Sigmoid colon (tissue), 7 donors: ENCODE data around the gene EEFSEC. TPM values are rescaled to one million over a fixed set of nuclear protein-coding genes. Genes with fewer than 3 reads are reported as not detected.

ENCODE experiments used
- DNase-seq: peaks from one replicate; pipeline ENCODE4 v3.0.0-alpha.2; 2019
- H3K27ac ChIP-seq, 4 donors: fragments of 200-600 bp; sonication (generic); one replicate each; pipeline ENCODE4 v1.5.1; 2016 to 2019; ENCODE audit warnings: mild to moderate bottlenecking in 1 of 4
- H3K27me3 ChIP-seq, 3 donors: fragments of 200-600 bp; sonication (generic); one replicate each; pipeline ENCODE4 v1.5.1; 2019; ENCODE audit warnings: mild to moderate bottlenecking in 1 of 3
- H3K36me3 ChIP-seq, 4 donors: fragments of 200-600 bp; sonication (generic); one replicate each; pipeline ENCODE4 v1.5.1; 2016 to 2019
- H3K4me1 ChIP-seq, 4 donors: fragments of 200-600 bp; sonication (generic); one replicate each; pipeline ENCODE4 v1.5.1; 2017 to 2019
- H3K4me3 ChIP-seq, 4 donors: fragments of 200-600 bp; sonication (generic); one replicate each; pipeline ENCODE4 v1.5.1; 2017 to 2019; ENCODE audit warnings: mild to moderate bottlenecking in 2 of 4, moderate library complexity in 1 of 4
- H3K9me3 ChIP-seq, 4 donors: fragments of 200-600 bp in 3 of 4; sonication (generic) in 3 of 4; one replicate each; pipeline versions ENCODE4 v1.5.1 to v1.6.1; 2013 to 2019
- CTCF ChIP-seq, 4 experiments: fragments of 450-650 bp in 3 of 4; fragments of 200-600 bp in 1 of 4; IDR thresholded peaks; one replicate each; pipeline ENCODE4 v1.5.1; 2016 to 2019; ENCODE audit warnings: antibody characterized with exemption in 4 of 4, mild to moderate bottlenecking in 3 of 4, moderate library complexity in 2 of 4
- EP300 ChIP-seq, 4 donors: sonication (generic); formaldehyde crosslinking; IDR thresholded peaks; one replicate each; pipeline ENCODE4 v1.6.1; 2017; ENCODE audit warnings: antibody characterized with exemption in 4 of 4
- POLR2A ChIP-seq, 2 donors: fragments of 450-650 bp; IDR thresholded peaks; one replicate each; pipeline ENCODE4 v1.6.1; 2016; ENCODE audit warnings: antibody characterized with exemption in 2 of 2, mild to moderate bottlenecking in 2 of 2, moderate library complexity in 2 of 2
- POLR2AphosphoS5 ChIP-seq, 4 donors: sonication (generic); formaldehyde crosslinking; IDR thresholded peaks; one replicate each; pipeline ENCODE4 v1.6.1; 2017; ENCODE audit warnings: antibody characterized with exemption in 4 of 4
- WGBS, 2 donors: extraction: QIAGEN DNeasy Blood & Tissue Kit; methylation state at CpG; one replicate each; pipeline ENCODE4 v1.1.7; 2013; 5-methylcytosine and 5-hydroxymethylcytosine counted together
- intact Hi-C: fragments of 100-400 bp; cut with DNase I; formaldehyde crosslinking; loops from one replicate; pipeline ENCODE4 v1.15.1; 2023
- polyA plus RNA-seq, 3 donors: library from polyadenylated mRNA; stranded (reverse); fragments of 200-250 nt; gene quantifications; one replicate each; pipeline ENCODE4 v1.2.3, GENCODE V29; 2013
- total RNA-seq, 4 donors: library from RNA; depleted of rRNA; stranded (reverse); fragments of >200 nt; gene quantifications; one replicate each; pipeline ENCODE4 v1.1.0, GENCODE V29; 2016
- donor health status: healthy with polysubstance abuse.
- donor health status: Bipolar disorder and iron deficiency.
- donor health status: healthy.

EEFSEC gene
- total and polyA plus RNA-seq, 7 donors: 5.3 to 16.1 (median 12.2) TPM

GRCh38 chr3:128334766-128335165 lies 181.5 kb downstream of the EEFSEC start:
- DNase-seq: peak; percentile 39
- no peak for TF ChIP-seq POLR2AphosphoS5 (IDR thresholded peaks at IDR 0.05)
- TF ChIP-seq EP300 (IDR thresholded peaks at IDR 0.05): no peak
- TF ChIP-seq CTCF (IDR thresholded peaks at IDR 0.05): no peak
- TF ChIP-seq POLR2A (IDR thresholded peaks at IDR 0.05): no peak
- Histone ChIP-seq H3K27ac (no peak overlapping the region), H3K9me3 (no peaks in the 10 kb centered on the region), H3K4me3 (no peak overlapping the region), H3K36me3 (no peaks in the 10 kb centered on the region), H3K4me1 (no peaks in the 10 kb centered on the region), H3K27me3 (no peaks in the 10 kb centered on the region)
- intact Hi-C loops: no loop called here
- WGBS, 2 donors: 98 to 99% methylated on average over 3 of the region's 3 CpGs

DNA sequence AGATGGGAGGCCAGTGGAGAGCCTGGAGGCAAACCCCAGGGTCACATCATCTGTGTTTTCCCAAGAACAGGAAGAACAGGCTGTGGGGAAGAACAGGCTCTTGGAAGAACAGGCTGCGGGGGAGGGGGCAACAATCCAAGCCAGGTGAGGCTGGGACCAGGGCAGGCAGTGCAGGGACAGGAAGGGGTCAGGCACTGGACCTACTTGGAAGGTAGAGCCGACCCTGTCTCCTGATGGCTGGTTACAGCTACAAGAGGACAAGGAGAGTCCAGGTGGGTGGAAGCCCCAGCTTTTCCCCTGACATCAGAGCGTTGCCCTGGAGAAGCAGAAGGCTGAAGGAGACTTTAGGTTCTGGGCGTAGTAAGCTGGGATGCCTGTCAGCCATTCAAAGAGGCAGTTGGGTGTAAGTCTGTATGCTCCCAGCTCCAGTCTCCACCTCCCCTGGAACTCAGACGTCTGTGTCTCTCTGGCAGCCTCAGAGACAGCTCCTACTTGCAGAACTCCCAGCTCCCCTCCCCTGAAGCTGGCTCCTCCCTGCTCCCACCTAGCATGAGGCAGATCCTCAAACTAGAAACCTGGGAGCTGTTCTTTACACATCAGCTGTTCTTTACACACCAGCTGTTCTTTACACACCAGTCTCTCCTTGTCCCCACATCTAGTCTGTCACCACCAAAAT lies 182.5 kb downstream of the EEFSEC start:
- no peaks in the 10 kb centered on the region for H3K4me1 ChIP-seq
- no peaks in the 10 kb centered on the region for H3K9me3 ChIP-seq
- 72 to 80% methylated on average over 5 of the region's 5 CpGs for WGBS, 2 donors
- H3K27me3 ChIP-seq: no peaks in the 10 kb centered on the region
- H3K36me3 ChIP-seq: no peaks in the 10 kb centered on the region
- TF ChIP-seq EP300 (IDR thresholded peaks at IDR 0.05) (no peak), POLR2AphosphoS5 (IDR thresholded peaks at IDR 0.05) (no peak), POLR2A (IDR thresholded peaks at IDR 0.05) (no peak), CTCF (IDR thresholded peaks at IDR 0.05) (no peak)
- DNase-seq: peak; percentile 30
- H3K27ac ChIP-seq: no peak overlapping the region
- no peak overlapping the region for H3K4me3 ChIP-seq
- intact Hi-C loops: no loop called here

- no peaks in the 10 kb centered on the region for H3K27me3 ChIP-seq
- no peaks in the 10 kb centered on the region for H3K4me1 ChIP-seq
- peak; percentile 48 for DNase-seq
- no peaks in the 10 kb centered on the region for H3K9me3 ChIP-seq
- H3K4me3 ChIP-seq: no peak overlapping the region
- H3K27ac ChIP-seq: no peak overlapping the region
- H3K36me3 ChIP-seq: peaks cover 0 to 6% (median 1%) of the 10 kb centered on the region in 4 donors
- TF ChIP-seq EP300 (IDR thresholded peaks at IDR 0.05) (no peak), POLR2AphosphoS5 (IDR thresholded peaks at IDR 0.05) (no peak), POLR2A (IDR thresholded peaks at IDR 0.05) (no peak), CTCF (IDR thresholded peaks at IDR 0.05) (no peak)
- intact Hi-C loops: no loop called here
- 95 to 96% methylated on average over 14 of the region's 14 CpGs for WGBS, 2 donors
These were observed 183.3 kb downstream of the EEFSEC start for GRCh38 chr3:128336337-128337156.

GRCh38 chr3:128337305-128337704 lies 184.0 kb downstream of the EEFSEC start:
- Histone ChIP-seq H3K36me3 (peaks cover 0 to 12% (median 3%) of the 10 kb centered on the region in 4 donors), H3K9me3 (no peaks in the 10 kb centered on the region), H3K27me3 (no peaks in the 10 kb centered on the region), H3K4me1 (no peaks in the 10 kb centered on the region), H3K27ac (no peak overlapping the region), H3K4me3 (no peak overlapping the region)
- TF ChIP-seq POLR2A (IDR thresholded peaks at IDR 0.05): no peak
- no peak for TF ChIP-seq CTCF (IDR thresholded peaks at IDR 0.05)
- no peak for TF ChIP-seq EP300 (IDR thresholded peaks at IDR 0.05)
- TF ChIP-seq POLR2AphosphoS5 (IDR thresholded peaks at IDR 0.05): no peak
- peak; percentile 48 for DNase-seq
- WGBS, 2 donors: 92 to 96% methylated on average over 10 of the region's 10 CpGs
- intact Hi-C loops: no loop called here
